Stimulated activated CD4-positive, alpha-beta T cell treated with anti-CD3 and anti-CD28 coated beads, TNF-alpha, amount 100 ng/mL, for 4 hours (primary cell): ENCODE results near the gene BRINP2.
"Not testable (repeated sequence)": the region's sequence is repeated elsewhere in the genome, so short reads cannot be mapped to it uniquely, and the experiment has no call there.

ENCODE experiments used
- DNase-seq, 3 experiments: peaks; one replicate each; pipeline ENCODE4 v3.0.0-alpha.2; 2020; ENCODE audit warnings: low read depth in 3 of 3

The BRINP2 gene

DNA sequence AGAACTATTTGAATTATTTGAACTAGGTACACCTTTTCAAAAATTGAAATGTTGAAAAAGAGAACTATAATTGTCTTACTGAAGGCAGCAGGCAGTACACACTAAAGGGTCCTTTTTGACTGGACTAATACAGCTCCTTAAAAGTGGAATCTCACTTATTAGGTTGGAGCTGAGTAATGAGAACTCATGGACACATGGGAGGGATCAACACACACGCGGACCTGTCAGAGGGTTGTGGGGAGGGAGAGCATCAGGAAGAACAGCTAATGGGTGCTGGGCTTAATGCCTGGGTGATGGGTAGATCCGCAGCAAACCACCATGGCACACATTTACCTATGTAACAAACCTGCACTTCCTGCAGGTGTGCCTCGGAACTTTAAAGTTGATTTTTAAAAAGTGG lies 145.0 kb downstream of the BRINP2 start:
- no peak for DNase-seq

- DNase-seq = not testable (repeated sequence)
These were observed 150.7 kb downstream of the BRINP2 start for GRCh38 chr1:177321434-177321833.

- no peak for DNase-seq
These were observed 157.5 kb downstream of the BRINP2 start for GRCh38 chr1:177328251-177328650.

- DNase-seq = no peak
These were observed 159.1 kb downstream of the BRINP2 start for GRCh38 chr1:177329871-177330270.
